RWPE2 (cell line): ENCODE results near the gene LRP1B.

ENCODE experiments used
- ATAC-seq: fragments of 200-7000 bp; cut with Tn5 transposase; 3 replicates; pipeline ENCODE4 v1.9.1; 2021; ENCODE audit warnings: low read depth
- DNase-seq: peaks from one replicate; pipeline ENCODE4 v3.0.0-alpha.2; 2020; ENCODE audit warnings: low spot score
- H3K27ac ChIP-seq: fragments of 450-650 bp; 2 replicates; pipeline ENCODE4 v1.5.1; 2017; ENCODE audit warnings: mild to moderate bottlenecking; ENCODE audit not compliant: poor library complexity, severe bottlenecking
- H3K27me3 ChIP-seq: fragments of 250-450 bp; sonication (Bioruptor Pico); 2 replicates; pipeline ENCODE4 v1.5.1; 2021; ENCODE audit warnings: mild to moderate bottlenecking, moderate library complexity; ENCODE audit not compliant: insufficient read depth, poor library complexity, severe bottlenecking
- H3K36me3 ChIP-seq: fragments of 250-450 bp; sonication (Bioruptor Pico); 2 replicates; pipeline ENCODE4 v1.5.1; 2020; ENCODE audit warnings: low read depth, mild to moderate bottlenecking, moderate library complexity
- H3K4me1 ChIP-seq: fragments of 250-450 bp; sonication (Bioruptor Pico); 2 replicates; pipeline ENCODE4 v1.5.1; 2021; ENCODE audit warnings: mild to moderate bottlenecking, moderate library complexity; ENCODE audit not compliant: insufficient read depth, poor library complexity, severe bottlenecking
- H3K4me3 ChIP-seq: fragments of 250-450 bp; sonication (Bioruptor Pico); 2 replicates; pipeline ENCODE4 v1.5.1; 2021; ENCODE audit warnings: mild to moderate bottlenecking, moderate library complexity; ENCODE audit not compliant: severe bottlenecking
- H3K9me3 ChIP-seq: fragments of 250-450 bp; sonication (Bioruptor Pico); 2 replicates; pipeline ENCODE4 v1.5.1; 2021; ENCODE audit warnings: mild to moderate bottlenecking, moderate library complexity; ENCODE audit not compliant: severe bottlenecking
- TF ChIP-seq, protein P1 (sequence below): fragments of 450-650 bp; IDR thresholded peaks from one replicate; pipeline ENCODE4 v1.5.1; 2017; ENCODE audit warnings: mild to moderate bottlenecking, moderate library complexity; ENCODE audit not compliant: poor library complexity, severe bottlenecking

The LRP1B gene

DNA sequence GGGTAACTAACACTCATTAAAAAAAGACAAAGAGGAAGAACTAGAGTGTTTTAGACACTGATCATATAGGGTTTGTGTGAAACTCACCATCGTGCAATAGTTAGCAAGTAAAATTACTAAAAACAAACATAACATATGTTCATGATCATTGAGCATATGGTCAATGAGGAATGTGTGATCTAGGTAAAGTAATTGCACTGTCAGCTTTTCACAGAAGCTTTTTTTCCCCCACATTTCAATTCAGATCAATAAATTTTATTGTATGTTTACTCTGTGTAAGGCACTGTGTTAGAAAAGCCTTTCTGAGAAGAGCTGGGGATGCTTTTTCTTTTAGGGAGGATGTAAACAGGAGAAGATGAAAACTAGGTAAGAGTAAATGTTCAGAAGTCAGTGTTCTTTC, 348.2 kb downstream of the LRP1B start:
- H3K4me1 ChIP-seq: no peaks in the 10 kb centered on the region
- no peaks in the 10 kb centered on the region for H3K27me3 ChIP-seq
- no peak for DNase-seq
- no peak for ATAC-seq
- no peak overlapping the region for H3K27ac ChIP-seq
- H3K9me3 ChIP-seq: no peaks in the 10 kb centered on the region
- TF ChIP-seq, protein P1, sequence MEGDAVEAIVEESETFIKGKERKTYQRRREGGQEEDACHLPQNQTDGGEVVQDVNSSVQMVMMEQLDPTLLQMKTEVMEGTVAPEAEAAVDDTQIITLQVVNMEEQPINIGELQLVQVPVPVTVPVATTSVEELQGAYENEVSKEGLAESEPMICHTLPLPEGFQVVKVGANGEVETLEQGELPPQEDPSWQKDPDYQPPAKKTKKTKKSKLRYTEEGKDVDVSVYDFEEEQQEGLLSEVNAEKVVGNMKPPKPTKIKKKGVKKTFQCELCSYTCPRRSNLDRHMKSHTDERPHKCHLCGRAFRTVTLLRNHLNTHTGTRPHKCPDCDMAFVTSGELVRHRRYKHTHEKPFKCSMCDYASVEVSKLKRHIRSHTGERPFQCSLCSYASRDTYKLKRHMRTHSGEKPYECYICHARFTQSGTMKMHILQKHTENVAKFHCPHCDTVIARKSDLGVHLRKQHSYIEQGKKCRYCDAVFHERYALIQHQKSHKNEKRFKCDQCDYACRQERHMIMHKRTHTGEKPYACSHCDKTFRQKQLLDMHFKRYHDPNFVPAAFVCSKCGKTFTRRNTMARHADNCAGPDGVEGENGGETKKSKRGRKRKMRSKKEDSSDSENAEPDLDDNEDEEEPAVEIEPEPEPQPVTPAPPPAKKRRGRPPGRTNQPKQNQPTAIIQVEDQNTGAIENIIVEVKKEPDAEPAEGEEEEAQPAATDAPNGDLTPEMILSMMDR: no peak
- H3K36me3 ChIP-seq: no peaks in the 10 kb centered on the region
- no peak overlapping the region for H3K4me3 ChIP-seq

DNA sequence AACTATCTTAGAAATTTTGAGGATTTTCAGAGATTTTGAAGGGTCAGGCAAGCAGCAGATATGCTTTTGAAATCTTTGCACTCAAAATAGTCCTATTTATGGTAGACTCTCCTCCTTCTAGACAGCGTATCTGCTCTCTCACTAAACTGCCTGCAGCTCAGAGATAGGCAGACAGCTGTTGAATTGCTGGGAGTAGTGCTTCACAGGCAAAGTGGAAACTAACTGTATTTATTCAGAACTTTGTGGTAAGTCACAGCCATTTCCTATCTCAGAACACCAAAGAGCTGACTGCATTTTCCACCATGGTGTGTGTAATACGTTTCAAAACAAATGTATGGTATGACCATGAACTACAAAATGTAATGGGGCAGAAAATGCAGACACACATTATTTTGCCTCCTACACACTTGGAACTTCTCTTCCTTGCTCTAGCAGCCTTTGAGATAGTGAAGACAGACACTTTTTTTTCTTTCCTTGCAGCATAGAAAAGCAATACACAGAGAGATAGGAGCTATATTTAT, 352.4 kb downstream of the LRP1B start:
- Histone ChIP-seq H3K9me3 (no peaks in the 10 kb centered on the region), H3K27me3 (no peaks in the 10 kb centered on the region), H3K4me1 (no peaks in the 10 kb centered on the region), H3K4me3 (no peak overlapping the region), H3K27ac (no peak overlapping the region), H3K36me3 (no peaks in the 10 kb centered on the region)
- ATAC-seq (no peak), DNase-seq (no peak)
- TF ChIP-seq, protein P1: no peak

DNA sequence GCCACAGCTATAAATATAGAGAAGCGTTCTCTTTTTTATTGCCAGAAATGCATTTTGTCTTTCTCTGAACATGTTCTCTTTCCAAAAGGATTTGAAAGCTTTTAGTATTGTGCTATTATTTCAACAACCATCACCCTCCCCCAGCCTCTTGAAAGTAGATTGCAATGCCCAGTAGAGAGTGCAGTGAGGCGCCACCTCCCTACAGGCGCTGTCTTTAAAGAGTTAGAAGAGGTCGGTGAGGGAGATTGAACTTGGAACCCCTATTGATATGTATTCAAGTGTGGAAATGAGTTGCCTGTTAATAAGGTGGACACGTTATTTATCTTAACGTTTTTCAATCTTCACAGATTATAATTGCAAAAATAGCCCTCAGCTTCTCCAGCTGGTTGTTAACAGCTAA, 360.3 kb downstream of the LRP1B start:
- H3K27me3 ChIP-seq: no peaks in the 10 kb centered on the region
- H3K9me3 ChIP-seq: no peaks in the 10 kb centered on the region
- no peak overlapping the region for H3K27ac ChIP-seq
- ATAC-seq (no peak), DNase-seq (no peak)
- TF ChIP-seq, protein P1: no peak
- no peaks in the 10 kb centered on the region for H3K36me3 ChIP-seq
- no peaks in the 10 kb centered on the region for H3K4me1 ChIP-seq
- H3K4me3 ChIP-seq: no peak overlapping the region

DNA sequence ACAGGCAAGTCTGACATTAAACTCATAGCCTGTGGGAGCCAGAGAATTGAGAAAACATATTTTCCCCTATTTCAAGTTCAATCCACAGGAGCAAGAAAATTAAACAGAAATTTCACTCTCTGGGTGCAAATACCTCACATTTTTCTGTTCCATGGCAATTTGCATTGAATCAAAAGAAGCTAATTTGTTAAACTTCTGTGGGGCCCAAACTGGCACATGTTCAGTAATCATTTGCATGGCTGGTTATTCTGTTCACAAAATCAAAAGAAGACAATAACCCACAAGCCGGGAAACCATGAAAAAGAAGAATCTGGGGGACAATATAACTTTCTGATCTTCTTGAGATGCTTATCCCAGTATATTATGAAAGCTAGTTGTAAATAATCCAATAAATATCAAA, 363.1 kb downstream of the LRP1B start:
- no peak for DNase-seq
- Histone ChIP-seq H3K27ac (no peak overlapping the region), H3K4me1 (no peaks in the 10 kb centered on the region), H3K36me3 (no peaks in the 10 kb centered on the region), H3K9me3 (no peaks in the 10 kb centered on the region), H3K27me3 (no peaks in the 10 kb centered on the region), H3K4me3 (no peak overlapping the region)
- no peak for ATAC-seq
- TF ChIP-seq, protein P1: no peak

DNA sequence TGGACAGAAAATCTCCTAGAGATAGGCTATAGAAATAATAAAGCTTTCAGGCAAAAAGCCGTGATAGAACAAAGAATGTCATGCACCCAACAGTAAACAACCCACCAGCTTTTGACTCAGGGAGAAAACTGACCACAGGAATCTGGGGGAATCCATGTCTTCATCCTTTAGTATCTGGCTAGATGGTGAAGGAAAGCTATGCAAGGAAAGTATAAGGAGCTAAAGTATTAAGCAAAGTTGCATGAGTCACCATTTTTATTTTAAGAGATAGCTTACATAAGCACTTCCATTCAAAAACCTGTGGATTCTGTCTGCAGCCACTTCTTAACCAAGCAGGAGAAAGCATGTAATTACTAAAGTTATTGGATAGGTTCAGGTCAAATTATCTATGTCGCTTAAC, 363.8 kb downstream of the LRP1B start:
- Histone ChIP-seq H3K9me3 (no peaks in the 10 kb centered on the region), H3K4me3 (no peak overlapping the region), H3K36me3 (no peaks in the 10 kb centered on the region), H3K27ac (no peak overlapping the region), H3K27me3 (no peaks in the 10 kb centered on the region), H3K4me1 (no peaks in the 10 kb centered on the region)
- TF ChIP-seq, protein P1: no peak
- ATAC-seq (peak; percentile 21; the same call in 1 of the 3 replicates), DNase-seq (no peak)
